Measurements from ENCODE around the gene USP40.

Gene USP40

DNA sequence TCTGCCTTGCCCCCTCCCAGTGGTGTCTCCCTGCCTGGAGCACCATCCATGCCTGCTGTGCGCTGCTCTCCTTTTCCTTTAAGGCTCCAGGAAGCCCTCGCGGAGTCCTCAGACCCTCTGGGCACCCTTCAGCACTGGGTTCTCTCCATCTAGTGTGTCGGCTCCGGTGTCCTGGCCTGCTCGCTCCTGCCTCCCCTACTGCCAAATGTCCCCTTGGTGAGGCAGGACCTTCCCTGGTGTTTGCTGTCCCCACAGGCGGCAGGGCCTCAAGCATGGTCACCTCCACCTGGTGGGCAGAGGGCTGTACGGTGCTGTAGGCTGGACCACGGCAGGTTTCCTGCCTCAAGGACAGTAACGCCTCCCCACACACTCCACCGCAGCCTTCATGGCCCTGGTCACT is 122.1 kb downstream of the USP40 start:
- in situ Hi-C loops (cut with MboI; ENCODE audit: low sequenced_read_pairs, unreplicated experiment), result no loop called here
- no peak for TF ChIP-seq CTCF (IDR thresholded peaks at IDR 0.05; ENCODE audit: borderline replicate concordance, control extremely low read depth, extremely low read depth, insufficient read depth, missing control alignments)

GRCh38 chr2:233443511-233444183 is 122.9 kb downstream of the USP40 start:
- in situ Hi-C loops (cut with MboI; ENCODE audit: low sequenced_read_pairs, unreplicated experiment), result no loop called here
- DNase-seq (ENCODE audit: low spot score), result peak; percentile 91

More for the DNA sequence above, 122.1 kb downstream of the USP40 start:
- DNase-seq (ENCODE audit: low spot score), result no peak

GRCh38 chr2:233442028-233442310 is 124.6 kb downstream of the USP40 start:
- no peak for TF ChIP-seq CTCF (IDR thresholded peaks at IDR 0.05; ENCODE audit: borderline replicate concordance, control extremely low read depth, extremely low read depth, insufficient read depth, missing control alignments)
- DNase-seq (ENCODE audit: low spot score), result no peak
- in situ Hi-C loops (cut with MboI; ENCODE audit: low sequenced_read_pairs, unreplicated experiment), result no loop called here

More at GRCh38 chr2:233443511-233444183, 122.9 kb downstream of the USP40 start:
- peak; percentile 72 for TF ChIP-seq CTCF (IDR thresholded peaks at IDR 0.05; ENCODE audit: borderline replicate concordance, control extremely low read depth, extremely low read depth, insufficient read depth, missing control alignments)

DNA sequence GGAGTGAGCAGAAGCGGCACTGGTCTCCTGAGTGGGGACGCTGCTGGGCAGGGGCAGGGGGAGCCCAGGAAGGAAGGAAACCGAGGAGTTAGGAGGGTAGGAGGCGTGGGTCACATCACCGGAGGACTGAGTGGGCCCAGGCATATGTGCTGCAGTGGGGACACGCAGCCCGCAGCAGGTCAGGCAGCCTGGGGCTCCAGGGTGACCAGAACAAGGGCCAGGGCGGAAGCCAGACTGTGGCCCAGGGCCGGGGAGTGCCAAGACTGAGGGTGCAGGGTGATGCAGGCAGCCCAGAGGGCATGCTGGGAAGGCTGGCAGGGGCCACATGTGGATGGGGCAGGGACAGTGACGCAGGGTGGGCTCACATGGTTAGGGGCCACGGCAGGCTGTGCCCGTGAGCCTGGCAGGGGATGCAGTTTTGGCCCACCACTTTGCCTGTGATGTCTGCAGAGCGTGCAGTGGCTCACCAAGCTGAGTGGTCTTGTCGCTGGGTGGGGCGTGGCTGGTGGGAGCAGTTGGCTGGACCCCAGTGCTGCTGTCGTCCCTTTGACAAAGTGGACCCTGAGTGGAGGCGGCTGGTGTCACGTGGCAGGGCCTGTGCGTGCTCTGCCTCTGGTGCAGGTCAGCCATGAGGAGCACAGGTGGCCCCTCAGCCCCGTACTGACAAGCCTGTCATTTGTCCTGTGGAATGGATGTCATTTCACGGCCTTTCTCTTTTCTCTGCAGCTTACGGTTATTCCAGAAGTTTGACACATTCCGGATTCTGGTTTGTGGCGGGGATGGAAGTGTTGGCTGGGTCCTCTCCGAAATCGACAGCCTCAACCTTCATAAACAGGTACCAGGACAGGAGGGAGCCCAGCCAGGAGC is 125.2 kb downstream of the USP40 start:
- no peak for DNase-seq (ENCODE audit: low spot score)
- TF ChIP-seq CTCF (IDR thresholded peaks at IDR 0.05; ENCODE audit: borderline replicate concordance, control extremely low read depth, extremely low read depth, insufficient read depth, missing control alignments), result no peak
- in situ Hi-C loops (cut with MboI; ENCODE audit: low sequenced_read_pairs, unreplicated experiment), result no loop called here

DNA sequence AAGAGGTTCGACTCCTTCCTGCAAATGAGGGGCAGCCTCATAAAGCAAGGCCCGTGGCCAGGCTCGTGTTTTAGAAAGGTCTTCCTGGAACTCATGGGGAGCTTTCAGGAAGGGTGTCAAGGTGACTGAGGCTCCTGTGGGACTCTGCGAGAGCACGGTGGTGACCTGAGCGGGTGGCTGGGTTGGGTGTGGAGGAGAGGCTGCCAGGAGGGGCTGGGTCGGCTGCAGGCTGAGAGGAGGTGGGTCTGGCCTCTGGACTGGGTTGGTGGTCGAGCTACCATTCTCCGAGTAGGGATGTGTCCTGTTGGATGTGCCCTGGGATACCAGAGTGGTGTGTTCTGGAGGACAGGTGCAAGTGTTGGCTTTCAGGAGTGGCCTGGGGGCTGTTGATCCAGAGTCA is 125.9 kb downstream of the USP40 start:
- in situ Hi-C loops (cut with MboI; ENCODE audit: low sequenced_read_pairs, unreplicated experiment), result no loop called here
- DNase-seq (ENCODE audit: low spot score), result no peak
- TF ChIP-seq CTCF (IDR thresholded peaks at IDR 0.05; ENCODE audit: borderline replicate concordance, control extremely low read depth, extremely low read depth, insufficient read depth, missing control alignments), result no peak

DNA sequence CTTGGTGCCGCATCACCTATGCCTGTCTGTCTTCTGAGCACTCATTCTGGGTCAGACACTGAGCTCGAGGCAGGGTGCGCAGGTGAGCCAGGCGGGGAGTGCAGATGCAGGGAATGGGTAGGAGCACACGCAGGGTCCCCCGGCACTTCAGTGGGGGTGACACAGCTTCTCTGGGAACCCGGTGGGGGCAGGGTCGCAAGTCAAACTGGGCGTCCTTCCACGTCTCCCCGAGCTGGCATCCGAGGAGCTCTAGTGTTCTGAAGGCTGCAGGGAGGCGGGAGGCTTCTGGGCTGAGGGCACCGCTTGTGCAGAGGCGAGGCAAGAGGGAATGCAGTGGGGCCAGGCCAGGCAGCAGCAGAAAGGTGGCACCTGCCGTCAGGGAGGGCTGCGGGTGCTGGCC is 126.3 kb downstream of the USP40 start:
- DNase-seq (ENCODE audit: low spot score), result no peak
- no peak for TF ChIP-seq CTCF (IDR thresholded peaks at IDR 0.05; ENCODE audit: borderline replicate concordance, control extremely low read depth, extremely low read depth, insufficient read depth, missing control alignments)
- in situ Hi-C loops (cut with MboI; ENCODE audit: low sequenced_read_pairs, unreplicated experiment), result no loop called here
